GM23248 (cell line): ENCODE measurements around the gene RAD50. TPM values are rescaled to one million over a fixed set of nuclear protein-coding genes. Genes with fewer than 3 reads are reported as not detected.
"Not testable (repeated sequence)": the region's sequence is repeated elsewhere in the genome, so short reads cannot be mapped to it uniquely, and the experiment has no call there.

Experiments
- DNase-seq: peaks from one replicate; pipeline ENCODE4 v3.0.0-alpha.2; 2015
- H2AFZ ChIP-seq: fragments of 200-600 bp; sonication (generic); 2 replicates; pipeline ENCODE4 v1.6.1; 2016; ENCODE audit warnings: antibody characterized with exemption
- H3F3A ChIP-seq: fragments of 200-600 bp; sonication (generic); 2 replicates; pipeline ENCODE4 v1.6.1; 2016; ENCODE audit warnings: mild to moderate bottlenecking, antibody characterized with exemption, mixed run types; ENCODE audit not compliant: insufficient read depth
- H3K27ac ChIP-seq: fragments of 200-600 bp; sonication (generic); 2 replicates; pipeline ENCODE4 v1.5.1; 2016; ENCODE audit warnings: mild to moderate bottlenecking
- H3K27me3 ChIP-seq: fragments of 200-600 bp; sonication (generic); replicated peaks from 2 replicates; pipeline ENCODE4 v1.6.1; 2016; ENCODE audit warnings: mild to moderate bottlenecking; ENCODE audit not compliant: insufficient read depth
- H3K36me3 ChIP-seq: fragments of 200-600 bp; sonication (generic); 2 replicates; pipeline ENCODE4 v1.6.1; 2016; ENCODE audit warnings: low read depth, mild to moderate bottlenecking
- H3K4me1 ChIP-seq: fragments of 200-600 bp; sonication (generic); 2 replicates; pipeline ENCODE4 v1.6.1; 2016; ENCODE audit warnings: mild to moderate bottlenecking; ENCODE audit not compliant: insufficient read depth
- H3K4me2 ChIP-seq: fragments of 200-600 bp; sonication (generic); one replicate; pipeline ENCODE4 v1.6.1; 2016; ENCODE audit warnings: mild to moderate bottlenecking; ENCODE audit not compliant: unreplicated experiment
- H3K4me3 ChIP-seq: fragments of 200-600 bp; sonication (generic); 2 replicates; pipeline ENCODE4 v1.5.1; 2016; ENCODE audit warnings: mild to moderate bottlenecking
- H3K79me2 ChIP-seq: fragments of 200-600 bp; sonication (generic); 2 replicates; pipeline ENCODE4 v1.6.1; 2016; ENCODE audit warnings: mild to moderate bottlenecking; ENCODE audit not compliant: insufficient read depth
- H3K9ac ChIP-seq: fragments of 200-600 bp; sonication (generic); 2 replicates; pipeline ENCODE4 v1.6.1; 2016; ENCODE audit warnings: mild to moderate bottlenecking
- H3K9me2 ChIP-seq: fragments of 200-600 bp; sonication (generic); 2 replicates; pipeline ENCODE4 v1.6.1; 2016; ENCODE audit warnings: mixed run types, mild to moderate bottlenecking, moderate library complexity; ENCODE audit not compliant: insufficient read depth
- H3K9me3 ChIP-seq: fragments of 200-600 bp; sonication (generic); one replicate; pipeline ENCODE4 v1.6.1; 2017; ENCODE audit warnings: low read depth
- H4K20me1 ChIP-seq: fragments of 200-600 bp; sonication (generic); 2 replicates; pipeline ENCODE4 v1.6.0; 2016; ENCODE audit not compliant: insufficient read depth
- EZH2 ChIP-seq: fragments of 200-600 bp; sonication (generic); IDR thresholded peaks from 2 replicates; pipeline ENCODE4 v1.6.1; 2018; ENCODE audit warnings: antibody characterized with exemption, mild to moderate bottlenecking; ENCODE audit not compliant: insufficient read depth, poor library complexity, severe bottlenecking
- EZH2phosphoT487 ChIP-seq: fragments of 200-600 bp; sonication (generic); IDR thresholded peaks from 2 replicates; pipeline ENCODE4 v1.6.1; 2018; ENCODE audit warnings: antibody characterized with exemption, moderate library complexity, mild to moderate bottlenecking, low read depth; ENCODE audit not compliant: insufficient read depth
- WGBS, 2 experiments: methylation state at CpG; one replicate each; pipeline ENCODE4 v1.1.6; 2015 to 2017; ENCODE audit warnings: low lambda C conversion rate in 2 of 2, low coverage in 1 of 2; ENCODE audit errors: missing lambda C conversion rate in 2 of 2; 5-methylcytosine and 5-hydroxymethylcytosine counted together
- in situ Hi-C: fragments of 300-500 bp; cut with MboI; formaldehyde crosslinking; loops from 2 replicates; pipeline ENCODE4 v1.15.0; 2020
- polyA plus RNA-seq: library from polyadenylated mRNA; unstranded; fragments of >200 nt; fragmentation: Nextera tagmentation; extraction: Ambion mirVana; gene quantifications from 2 replicates; pipeline ENCODE4 v1.2.1, GENCODE V29; 2016
- total RNA-seq: library from RNA; depleted of rRNA; stranded (reverse); fragments of >200 nt; shearing (Covaris generic); gene quantifications from 2 replicates; pipeline ENCODE4 v1.2.3, GENCODE V29; 2014

Gene RAD50
- total and polyA plus RNA-seq, 2 experiments from 2014 or later, result 17.7 to 44.0 TPM

DNA sequence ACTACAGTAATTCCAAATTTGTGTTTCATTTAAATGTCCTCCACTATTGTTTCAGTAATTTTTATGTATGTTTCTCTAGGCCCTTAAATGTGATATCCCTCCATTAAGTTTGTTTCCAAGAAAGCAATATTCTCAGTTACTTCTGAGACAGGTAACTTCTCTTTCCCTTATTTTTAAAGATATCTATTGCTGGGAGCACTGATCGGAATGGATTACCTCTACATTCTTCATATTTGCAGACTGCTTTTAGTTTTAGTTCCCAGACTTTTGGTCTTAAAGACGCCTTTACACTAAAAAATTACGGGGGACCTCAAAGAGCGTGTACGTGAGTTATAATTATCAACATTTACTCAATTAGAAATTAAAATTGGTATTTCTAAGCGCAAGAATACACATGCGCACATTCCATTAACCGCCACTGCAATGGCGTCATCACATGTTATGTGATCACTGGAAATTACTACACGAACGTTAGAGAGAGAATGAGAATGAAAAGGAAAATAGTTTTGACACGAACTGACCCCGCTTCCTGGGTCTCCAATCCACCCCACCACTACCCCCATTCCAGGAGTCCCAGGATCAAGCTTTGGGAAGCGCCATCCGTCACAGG, 519 bp upstream of the RAD50 start:
- peak overlapping the region; percentile 99 for H2AFZ ChIP-seq
- in situ Hi-C loops, result no loop called here
- no peak for DNase-seq
- peaks cover 12% of the 10 kb centered on the region; the same call in 1 of the 2 replicates for H3K4me1 ChIP-seq
- H3K9me3 ChIP-seq, result no peaks in the 10 kb centered on the region
- no peaks in the 10 kb centered on the region for H3K36me3 ChIP-seq
- TF ChIP-seq EZH2phosphoT487, result no peak
- no peak for TF ChIP-seq EZH2
- 52% methylated on average over 15 of the region's 15 CpGs for WGBS, 2 experiments
- H3K79me2 ChIP-seq, result peaks cover 43% of the 10 kb centered on the region
- H3K4me2 ChIP-seq, result peak overlapping the region; percentile 98
- H3K27ac ChIP-seq, result peak overlapping the region; percentile 78
- no peaks in the 10 kb centered on the region for H3K27me3 ChIP-seq
- H3K9me2 ChIP-seq, result no peaks in the 10 kb centered on the region
- H4K20me1 ChIP-seq, result no peaks in the 10 kb centered on the region
- peak overlapping the region; percentile 96 for H3K9ac ChIP-seq
- peak overlapping the region; percentile 99 for H3K4me3 ChIP-seq
- H3F3A ChIP-seq, result peaks cover 16% of the 10 kb centered on the region; the same call in 1 of the 2 replicates

DNA sequence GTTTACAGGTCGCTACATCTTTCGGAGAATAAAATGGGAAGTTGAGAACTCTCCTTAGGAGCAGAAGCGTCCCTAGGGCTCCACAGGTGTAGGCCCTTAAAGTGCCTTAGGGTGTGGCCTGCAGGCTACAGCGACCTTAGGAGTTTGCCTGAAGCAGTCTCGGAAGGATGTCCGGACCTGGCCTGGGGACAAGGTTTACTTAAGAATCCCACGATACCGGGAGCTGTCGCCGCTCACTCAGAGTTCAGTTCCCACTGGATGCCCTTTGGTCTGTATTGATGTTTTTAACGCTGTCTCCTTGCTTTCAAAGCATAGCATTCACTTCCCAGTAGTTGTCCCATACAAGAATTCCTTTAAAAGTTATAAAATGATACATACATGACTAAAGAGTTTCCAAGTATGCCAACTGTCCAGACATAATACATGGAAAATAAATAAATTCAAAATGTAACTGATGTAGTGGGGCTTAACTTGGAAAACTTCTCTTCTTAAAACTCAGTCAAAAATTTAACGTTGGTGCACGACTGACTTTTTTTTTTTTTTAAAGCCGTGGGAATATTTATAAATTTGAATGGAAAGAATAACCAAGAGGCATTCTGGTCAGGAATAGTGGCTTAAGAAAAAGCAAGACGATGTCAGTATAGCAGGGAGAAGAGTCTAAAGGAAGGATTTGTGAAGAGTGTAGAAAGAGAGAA, 848 bp downstream of the RAD50 start:
- Histone ChIP-seq H2AFZ (peak overlapping the region; percentile 99), H3K4me1 (peaks cover 12% of the 10 kb centered on the region; the same call in 1 of the 2 replicates), H3K27ac (peak overlapping the region; percentile 78), H3K4me2 (peak overlapping the region; percentile 98), H3K36me3 (no peaks in the 10 kb centered on the region), H3K9ac (peak overlapping the region; percentile 96), H3K9me3 (no peaks in the 10 kb centered on the region), H4K20me1 (no peaks in the 10 kb centered on the region), H3F3A (peaks cover 16% of the 10 kb centered on the region; the same call in 1 of the 2 replicates), H3K9me2 (no peaks in the 10 kb centered on the region), H3K27me3 (no peaks in the 10 kb centered on the region), H3K4me3 (peak overlapping the region; percentile 99), H3K79me2 (peaks cover 56% of the 10 kb centered on the region)
- WGBS, 2 experiments, result 3 to 5% methylated on average over 15 of the region's 15 CpGs
- peak; percentile 65 for DNase-seq
- TF ChIP-seq EZH2, result no peak
- no peak for TF ChIP-seq EZH2phosphoT487
- in situ Hi-C loops, result no loop called here

DNA sequence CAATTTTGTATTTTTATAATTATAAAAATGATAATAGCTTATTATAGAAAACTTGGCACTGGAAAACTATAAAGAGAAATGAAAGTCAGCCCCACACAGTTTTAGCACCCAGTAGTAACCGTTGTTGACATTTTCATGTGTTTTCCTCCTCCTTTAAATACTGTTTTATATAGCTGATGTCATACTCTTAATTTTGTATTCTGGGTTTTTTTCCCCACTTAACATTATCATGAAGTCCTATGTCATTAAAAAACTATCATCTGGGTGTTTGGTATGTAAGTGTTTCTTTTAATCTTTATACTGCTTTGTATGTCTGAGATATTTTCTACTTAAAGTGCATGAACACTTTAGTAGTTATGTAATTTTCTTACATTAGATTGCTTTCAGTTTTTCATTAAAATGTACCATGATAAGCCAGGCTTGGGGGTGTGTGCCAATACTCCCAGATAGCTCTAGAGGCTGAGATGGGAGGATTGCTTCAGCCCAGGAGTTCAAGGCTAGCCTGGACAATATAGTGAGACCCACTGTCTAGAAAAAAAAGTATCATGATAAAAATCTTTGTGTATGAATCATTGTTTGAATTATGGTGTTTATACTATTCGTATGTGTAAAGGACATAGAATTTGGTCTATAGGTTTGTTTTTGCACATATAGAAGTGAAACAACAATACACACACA, 2.7 kb downstream of the RAD50 start:
- H3K79me2 ChIP-seq, result peaks cover 74% of the 10 kb centered on the region
- 96% methylated on average over 2 of the region's 2 CpGs for WGBS, 2 experiments
- H3K9me3 ChIP-seq, result no peaks in the 10 kb centered on the region

DNA sequence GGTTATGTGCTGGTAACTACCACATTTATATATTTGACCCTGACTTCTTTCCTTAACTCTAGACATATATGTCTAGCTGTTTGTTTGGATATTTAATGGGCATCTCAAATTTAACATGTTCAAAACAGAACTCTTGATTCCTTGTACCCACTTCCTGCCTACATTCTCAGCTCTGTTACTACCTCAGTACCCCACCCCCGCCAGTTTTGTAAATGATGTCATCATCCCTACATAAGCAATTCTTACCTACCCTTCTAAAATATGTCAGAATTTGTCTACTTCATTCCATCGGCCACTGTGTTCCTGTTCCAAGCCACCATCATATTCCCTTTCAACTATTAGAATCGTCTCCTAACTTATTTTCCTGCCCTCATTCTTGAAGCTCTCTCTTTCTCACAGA, 4.8 kb downstream of the RAD50 start:
- H4K20me1 ChIP-seq, result no peaks in the 10 kb centered on the region
- no peaks in the 10 kb centered on the region for H3K9me2 ChIP-seq
- H3K27me3 ChIP-seq, result no peaks in the 10 kb centered on the region
- peaks cover 12% of the 10 kb centered on the region; the same call in 1 of the 2 replicates for H3K4me1 ChIP-seq
- H3K9me3 ChIP-seq, result no peaks in the 10 kb centered on the region
- in situ Hi-C loops, result no loop called here
- H3K9ac ChIP-seq, result no peak overlapping the region
- H3F3A ChIP-seq, result peaks cover 7% of the 10 kb centered on the region; the same call in 1 of the 2 replicates
- peaks cover 80% of the 10 kb centered on the region for H3K79me2 ChIP-seq
- DNase-seq, result no peak
- H3K4me2 ChIP-seq, result no peak overlapping the region
- 77 to 80% methylated on average over 3 of the region's 3 CpGs for WGBS, 2 experiments
- H3K36me3 ChIP-seq, result peaks cover 3% of the 10 kb centered on the region; the same call in 1 of the 2 replicates
- H2AFZ ChIP-seq, result no peak overlapping the region
- H3K27ac ChIP-seq, result no peak overlapping the region
- no peak for TF ChIP-seq EZH2phosphoT487
- no peak for TF ChIP-seq EZH2
- no peak overlapping the region for H3K4me3 ChIP-seq

More for the DNA sequence above, 2.7 kb downstream of the RAD50 start:
- H4K20me1 ChIP-seq, result no peaks in the 10 kb centered on the region
- no peaks in the 10 kb centered on the region for H3K27me3 ChIP-seq
- H3K27ac ChIP-seq, result no peak overlapping the region
- no peak overlapping the region for H3K4me2 ChIP-seq
- no peaks in the 10 kb centered on the region for H3K9me2 ChIP-seq
- in situ Hi-C loops, result no loop called here
- no peak for TF ChIP-seq EZH2phosphoT487
- no peak for TF ChIP-seq EZH2
- H3K4me1 ChIP-seq, result peaks cover 12% of the 10 kb centered on the region; the same call in 1 of the 2 replicates
- no peak overlapping the region for H2AFZ ChIP-seq
- DNase-seq, result no peak
- no peak overlapping the region for H3K9ac ChIP-seq
- H3K4me3 ChIP-seq, result no peak overlapping the region
- peaks cover 16% of the 10 kb centered on the region; the same call in 1 of the 2 replicates for H3F3A ChIP-seq
- peaks cover 3% of the 10 kb centered on the region; the same call in 1 of the 2 replicates for H3K36me3 ChIP-seq

DNA sequence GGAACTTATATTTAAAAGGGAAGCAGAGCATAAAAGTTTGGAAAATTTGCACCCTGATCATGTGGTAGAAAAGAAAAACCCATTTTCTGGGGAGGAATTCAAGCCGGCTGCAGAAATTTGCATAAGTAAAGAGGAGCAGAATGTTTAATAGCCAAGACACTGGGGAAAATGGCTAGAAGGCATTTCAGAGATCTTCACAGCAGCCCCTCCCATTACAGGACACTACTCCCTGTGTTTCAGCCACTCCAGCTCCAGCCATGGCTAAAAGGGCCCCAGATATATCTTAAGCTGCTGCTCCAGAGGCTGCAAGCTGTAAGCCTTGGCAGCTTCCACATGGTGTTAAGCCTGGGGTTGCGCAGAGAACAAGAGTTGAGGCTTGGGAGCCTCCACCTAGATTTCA, 7.8 kb downstream of the RAD50 start:
- WGBS, 2 experiments, result 96 to 97% methylated on average over 2 of the region's 2 CpGs
- H3K4me1 ChIP-seq, H3F3A ChIP-seq, H3K9me3 ChIP-seq, H2AFZ ChIP-seq, H3K9ac ChIP-seq, H3K27me3 ChIP-seq, DNase-seq, H3K4me3 ChIP-seq, H3K9me2 ChIP-seq, H3K36me3 ChIP-seq, in situ Hi-C loops, H3K4me2 ChIP-seq, H3K27ac ChIP-seq, H4K20me1 ChIP-seq: not testable (repeated sequence)
- peaks cover 69% of the 10 kb centered on the region for H3K79me2 ChIP-seq
